ENCODE data around the gene ABCC2. TPM values are rescaled to one million over a fixed set of nuclear protein-coding genes. Genes with fewer than 3 reads are reported as not detected.

The ABCC2 gene
- total and polyA plus RNA-seq, 9 of the 15 experiments (the other 6 are each of a cell fraction or from before 2014, with no cell fraction given) = 0.03 to 0.18 (median 0.10) TPM; not detected in 1

DNA sequence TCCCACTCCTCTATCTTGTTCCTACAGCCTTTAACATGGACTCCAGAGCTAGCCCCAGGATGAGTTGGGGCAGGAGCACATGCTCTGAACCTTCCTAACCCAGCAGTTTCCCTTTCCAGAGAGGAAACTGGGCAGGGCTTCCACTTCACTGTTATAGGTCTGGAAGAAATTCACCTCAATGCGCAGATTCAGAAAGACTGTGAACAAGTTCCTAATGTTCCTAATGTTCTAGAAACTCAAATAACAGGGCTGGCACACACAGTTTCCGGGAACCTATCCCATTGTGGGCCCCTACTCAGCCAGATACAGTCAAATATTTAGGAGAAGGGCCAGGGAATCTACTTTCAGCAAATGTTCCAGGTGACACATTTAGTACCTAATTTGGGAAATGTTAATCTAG is 29.7 kb downstream of the ABCC2 start (continued):
- TF ChIP-seq SMAD3 (CRISPR knock-in tag; conservative IDR thresholded peaks at IDR 0.05) = no peak
- no peak for TF ChIP-seq BRF1 (IDR thresholded peaks at IDR 0.05; ENCODE audit: borderline replicate concordance, extremely low read depth, insufficient read length)
- TF ChIP-seq ZNF140 (CRISPR knock-in tag; IDR thresholded peaks at IDR 0.05) = no peak
- TF ChIP-seq ZNF444 (CRISPR knock-in tag; IDR thresholded peaks at IDR 0.05) = no peak
- TF ChIP-seq MTA2 (IDR thresholded peaks at IDR 0.05; ENCODE audit: low read depth) = no peak
- TF ChIP-seq, protein P1, sequence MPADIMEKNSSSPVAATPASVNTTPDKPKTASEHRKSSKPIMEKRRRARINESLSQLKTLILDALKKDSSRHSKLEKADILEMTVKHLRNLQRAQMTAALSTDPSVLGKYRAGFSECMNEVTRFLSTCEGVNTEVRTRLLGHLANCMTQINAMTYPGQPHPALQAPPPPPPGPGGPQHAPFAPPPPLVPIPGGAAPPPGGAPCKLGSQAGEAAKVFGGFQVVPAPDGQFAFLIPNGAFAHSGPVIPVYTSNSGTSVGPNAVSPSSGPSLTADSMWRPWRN (IDR thresholded peaks at IDR 0.05; ENCODE audit: low read depth) = no peak
- no peak for TF ChIP-seq ZNF165 (CRISPR knock-in tag; IDR thresholded peaks at IDR 0.05; ENCODE audit: borderline replicate concordance)

DNA sequence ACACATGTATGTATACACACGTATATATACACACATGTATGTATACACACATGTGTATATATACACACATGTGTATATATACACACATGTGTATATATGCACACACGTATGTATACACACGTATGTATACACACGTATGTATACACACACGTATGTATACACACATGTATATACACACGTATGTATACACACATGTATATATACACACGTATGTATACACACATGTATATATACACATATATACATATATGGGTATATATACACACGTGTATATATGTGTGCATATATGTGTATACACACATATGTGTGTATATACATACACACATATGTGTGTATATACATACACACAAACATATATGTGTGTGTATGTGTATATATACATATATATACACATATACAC is 31.7 kb downstream of the ABCC2 start:
- Histone ChIP-seq H3K36me3 (ENCODE audit: control insufficient read depth, insufficient read depth, low read length) (no peaks in the 10 kb centered on the region), H3K4me1 (replicated peaks in 1 of 2; ENCODE audit: control insufficient read depth in 2 of 2, insufficient read depth in 2 of 2, low read length in 2 of 2) (no peaks in the 10 kb centered on the region), H4K20me1 (replicated peaks; ENCODE audit: control insufficient read depth, insufficient read depth, low read length) (no peaks in the 10 kb centered on the region), H3K9ac (ENCODE audit: insufficient read depth in 1 of 2, low read depth in 2 of 2, low read length in 2 of 2) (no peak overlapping the region), H3K9me3 (replicated peaks; ENCODE audit: control insufficient read depth, insufficient read depth, low read depth, low read length) (no peaks in the 10 kb centered on the region), H3K4me2 (ENCODE audit: insufficient read depth, low read length) (no peak overlapping the region), H2AFZ (ENCODE audit: low read depth, low read length) (no peak overlapping the region), H3K4me3 (no peak overlapping the region), H3K79me2 (ENCODE audit: control insufficient read depth, insufficient read depth, low read length) (no peaks in the 10 kb centered on the region), H3K27ac (ENCODE audit: extremely low read depth, low read depth, low read length) (no peak overlapping the region), H3K27me3 (ENCODE audit: control insufficient read depth in 2 of 2, insufficient read depth in 2 of 2, low read length in 2 of 2) (peaks cover 3 to 6% of the 10 kb centered on the region in 2 experiments; a peak in 4 of 5 replicates), H3K9me1 (ENCODE audit: control insufficient read depth, insufficient read depth, low read length) (no peaks in the 10 kb centered on the region)
- in situ Hi-C loops (cut with MboI) = no loop called here
- no TSS peak for BruUV-seq (replicated peaks)
- intact Hi-C loops (cut with micrococcal nuclease) = no loop called here
- no peak for ATAC-seq
- CTCF ChIA-PET (ENCODE audit: low intra/inter-chr PET ratio) = no interaction called here
- POLR2A ChIA-PET = no interaction called here
- DNase-seq (ENCODE audit: extremely low read depth in 1 of 4, low spot score in 3 of 4) = no peak
- WGBS (ENCODE audit: insufficient coverage, low coverage, missing lambda C conversion rate) = 0% methylated on average over 1 of the region's 8 CpGs
- no peak for FAIRE-seq
- TF ChIP-seq, protein P2, sequence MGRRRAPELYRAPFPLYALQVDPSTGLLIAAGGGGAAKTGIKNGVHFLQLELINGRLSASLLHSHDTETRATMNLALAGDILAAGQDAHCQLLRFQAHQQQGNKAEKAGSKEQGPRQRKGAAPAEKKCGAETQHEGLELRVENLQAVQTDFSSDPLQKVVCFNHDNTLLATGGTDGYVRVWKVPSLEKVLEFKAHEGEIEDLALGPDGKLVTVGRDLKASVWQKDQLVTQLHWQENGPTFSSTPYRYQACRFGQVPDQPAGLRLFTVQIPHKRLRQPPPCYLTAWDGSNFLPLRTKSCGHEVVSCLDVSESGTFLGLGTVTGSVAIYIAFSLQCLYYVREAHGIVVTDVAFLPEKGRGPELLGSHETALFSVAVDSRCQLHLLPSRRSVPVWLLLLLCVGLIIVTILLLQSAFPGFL (CRISPR knock-in tag; IDR thresholded peaks at IDR 0.05) = no peak
- TF ChIP-seq RBM39 (optimal IDR thresholded peaks at IDR 0.05; ENCODE audit: low read depth, low read length) (no peak), EGR1 (conservative IDR thresholded peaks at IDR 0.05) (no peak), ATF1 (CRISPR knock-in tag; IDR thresholded peaks at IDR 0.05) (no peak), ATF1 (tag; IDR thresholded peaks at IDR 0.05) (no peak), XRCC3 (IDR thresholded peaks at IDR 0.05) (no peak), KAT7 (CRISPR knock-in tag; IDR thresholded peaks at IDR 0.05; ENCODE audit: borderline replicate concordance) (no peak), WHSC1 (IDR thresholded peaks at IDR 0.05; ENCODE audit: low read length) (no peak), COPS2 (conservative IDR thresholded peaks at IDR 0.05) (no peak), PRMT5 (CRISPR knock-in tag; IDR thresholded peaks at IDR 0.05) (no peak), KDM4B (IDR thresholded peaks at IDR 0.05; ENCODE audit: borderline replicate concordance in 2 of 2, low read depth in 1 of 2) (no peak), ZNF23 (CRISPR knock-in tag; IDR thresholded peaks at IDR 0.05) (no peak), TAF1 (IDR thresholded peaks at IDR 0.05; ENCODE audit: control insufficient read depth, extremely low read depth, insufficient read depth, low read length, severe bottlenecking) (no peak), ZNF217 (CRISPR knock-in tag; IDR thresholded peaks at IDR 0.05) (no peak), ZSCAN32 (CRISPR knock-in tag; IDR thresholded peaks at IDR 0.05) (no peak), TOE1 (IDR thresholded peaks at IDR 0.05; ENCODE audit: borderline replicate concordance) (no peak), TOE1 (CRISPR knock-in tag; IDR thresholded peaks at IDR 0.05; ENCODE audit: borderline replicate concordance, low read depth) (no peak), U2AF2 (optimal IDR thresholded peaks at IDR 0.05; ENCODE audit: low read depth, low read length) (no peak), SMARCE1 (IDR thresholded peaks at IDR 0.05) (no peak)
